Activated T-cell treated with anti-CD3 and anti-CD28 coated beads for 24 hours (primary cell): ENCODE measurements around the gene PCMTD2.
A peak's percentile ranks its signal among the peaks of the same experiment; 100 is the strongest.

ENCODE experiments used
- DNase-seq: peaks from one replicate; pipeline ENCODE4 v3.0.0-alpha.2; 2020; ENCODE audit warnings: low read depth

Gene PCMTD2

GRCh38 chr20:64256282-64256935 is 861 bp downstream of the PCMTD2 start:
- no peak for DNase-seq

- no peak for DNase-seq
Observed at GRCh38 chr20:64257107-64257757, 1.7 kb downstream of the PCMTD2 start.

GRCh38 chr20:64258071-64258823 is 2.7 kb downstream of the PCMTD2 start:
- DNase-seq: no peak

- DNase-seq: no peak
Observed at GRCh38 chr20:64260239-64260638, 4.7 kb downstream of the PCMTD2 start.

- no peak for DNase-seq
Observed at GRCh38 chr20:64261138-64261537, 5.6 kb downstream of the PCMTD2 start.

GRCh38 chr20:64264091-64264490 is 8.5 kb downstream of the PCMTD2 start:
- DNase-seq: no peak

- DNase-seq: no peak
Observed at GRCh38 chr20:64265201-64265600, 9.7 kb downstream of the PCMTD2 start.

- DNase-seq: no peak
Observed at GRCh38 chr20:64266988-64267387, 11.4 kb downstream of the PCMTD2 start.

GRCh38 chr20:64268174-64268573 is 12.6 kb downstream of the PCMTD2 start:
- DNase-seq: no peak

- no peak for DNase-seq
Observed at GRCh38 chr20:64269604-64270411, 14.3 kb downstream of the PCMTD2 start.

- no peak for DNase-seq
Observed at GRCh38 chr20:64271636-64272035, 16.1 kb downstream of the PCMTD2 start.

- no peak for DNase-seq
Observed at GRCh38 chr20:64273109-64273508, 17.6 kb downstream of the PCMTD2 start.

- no peak for DNase-seq
Observed at GRCh38 chr20:64276817-64277216, 21.3 kb downstream of the PCMTD2 start.

- DNase-seq: no peak
Observed at GRCh38 chr20:64277571-64278316, 22.2 kb downstream of the PCMTD2 start.

- no peak for DNase-seq
Observed at GRCh38 chr20:64278317-64278681, 22.8 kb downstream of the PCMTD2 start.

GRCh38 chr20:64279826-64280459 is 24.4 kb downstream of the PCMTD2 start:
- no peak for DNase-seq

GRCh38 chr20:64280460-64280843 is 24.9 kb downstream of the PCMTD2 start:
- DNase-seq: no peak

GRCh38 chr20:64283646-64284045 is 28.1 kb downstream of the PCMTD2 start:
- no peak for DNase-seq

GRCh38 chr20:64285579-64286446 is 30.3 kb downstream of the PCMTD2 start:
- peak; percentile 68 for DNase-seq
